HepG2 (cell line): Measurements from ENCODE around the gene KANK3. TPM values are rescaled to one million over a fixed set of nuclear protein-coding genes. Genes with fewer than 3 reads are reported as not detected.

Experiments used
- ATF5 ChIP-seq: sonication (generic); formaldehyde crosslinking; IDR thresholded peaks from 2 replicates; pipeline ENCODE4 v1.4.0; 2020; ENCODE audit warnings: mild to moderate bottlenecking, low read depth, missing genetic modification reagents
- CEBPB ChIP-seq: IDR thresholded peaks from 2 replicates; pipeline ENCODE4 v1.6.1; 2011; ENCODE audit warnings: low read depth, low read length, improper control_type of control experiment, borderline replicate concordance
- FOXA1 ChIP-seq, 2 experiments: fragments of 450-650 bp in 1 of 2; sonication (generic) in 1 of 2; formaldehyde crosslinking in 1 of 2; IDR thresholded peaks; 2 replicates each; pipeline versions ENCODE4 v1.4.0 to v1.6.1; 2016 to 2020; ENCODE audit warnings: missing genetic modification reagents in 1 of 2
- GPN1 ChIP-seq: sonication (generic); formaldehyde crosslinking; IDR thresholded peaks from 2 replicates; pipeline ENCODE4 v1.5.1; 2020; ENCODE audit warnings: missing genetic modification reagents, borderline replicate concordance
- HNRNPK ChIP-seq: fragments of 200-400 bp; formaldehyde crosslinking; IDR thresholded peaks from 2 replicates; pipeline ENCODE4 v1.6.1; 2018; ENCODE audit warnings: low read length, low read depth, moderate library complexity, mild to moderate bottlenecking; ENCODE audit not compliant: poor library complexity, severe bottlenecking
- HOMEZ ChIP-seq: IDR thresholded peaks from 2 replicates; pipeline ENCODE4 v1.6.1; 2016; ENCODE audit warnings: low read depth
- NFE2 ChIP-seq: sonication (generic); formaldehyde crosslinking; IDR thresholded peaks from 2 replicates; pipeline ENCODE4 v1.4.0; 2020; ENCODE audit warnings: missing genetic modification reagents
- POLR2AphosphoS5 ChIP-seq: IDR thresholded peaks from 2 replicates; pipeline ENCODE4 v1.6.1; 2012; ENCODE audit warnings: low read depth, low read length
- THAP9 ChIP-seq: sonication (generic); formaldehyde crosslinking; IDR thresholded peaks from 2 replicates; pipeline ENCODE4; 2020; ENCODE audit warnings: missing genetic modification reagents, mild to moderate bottlenecking, borderline replicate concordance
- USF2 ChIP-seq, 2 experiments: sonication (generic) in 1 of 2; formaldehyde crosslinking in 1 of 2; IDR thresholded peaks; 2 replicates each; pipeline versions ENCODE4 v1.5.1 to v1.6.1; 2011 to 2020; ENCODE audit warnings: borderline replicate concordance in 1 of 2, low read depth in 1 of 2, low read length in 1 of 2, mild to moderate bottlenecking in 1 of 2, missing genetic modification reagents in 1 of 2, moderate library complexity in 1 of 2
- ZBTB46 ChIP-seq: sonication (generic); formaldehyde crosslinking; IDR thresholded peaks from 2 replicates; pipeline ENCODE4 v1.4.0; 2020; ENCODE audit warnings: mild to moderate bottlenecking, missing genetic modification reagents, borderline replicate concordance
- ZNF543 ChIP-seq: sonication (generic); formaldehyde crosslinking; IDR thresholded peaks from 2 replicates; pipeline ENCODE4 v1.4.0; 2020; ENCODE audit warnings: mild to moderate bottlenecking, missing genetic modification reagents
- ZNF687 ChIP-seq: sonication (generic); formaldehyde crosslinking; IDR thresholded peaks from 2 replicates; pipeline ENCODE4 v1.5.1; 2020; ENCODE audit warnings: mild to moderate bottlenecking, missing genetic modification reagents, moderate library complexity
- polyA plus RNA-seq, 8 experiments: library from polyadenylated mRNA; depleted of rRNA in 3 of 8; stranded (reverse) in 7 of 8; unstranded in 1 of 8; fragments of >200 nt; fragmentation: Illumina TruSeq in 4 of 8; extraction: Trizol in 4 of 8; gene quantifications; 2 replicates each; pipeline versions ENCODE4 v1.2.1 to v1.2.3, GENCODE V29; 2011 to 2016; ENCODE audit warnings: low read depth in 4 of 8, missing spikeins in 1 of 8, mixed read lengths in 1 of 8; ENCODE audit not compliant: insufficient read depth in 1 of 8
- total RNA-seq, 5 experiments: library from RNA; depleted of rRNA; stranded (reverse); fragments of >200 nt; fragmentation: Illumina TruSeq; extraction: Trizol; gene quantifications; 2 replicates each; pipeline ENCODE4 v1.2.3, GENCODE V29; 2016; ENCODE audit warnings: low read depth in 1 of 5

Gene KANK3
- total and polyA plus RNA-seq, 2 of the 13 experiments (the other 11 are each of a cell fraction or from before 2014, with no cell fraction given) = 0.15 to 0.20 TPM

- no peak for TF ChIP-seq ATF5 (CRISPR knock-in tag)
- TF ChIP-seq FOXA1 (IDR thresholded peaks at IDR 0.05) = no peak
- no peak for TF ChIP-seq FOXA1 (CRISPR knock-in tag; IDR thresholded peaks at IDR 0.05)
- no peak for TF ChIP-seq HOMEZ (CRISPR knock-in tag)
- TF ChIP-seq THAP9 (CRISPR knock-in tag) = no peak
- TF ChIP-seq ZBTB46 = no peak
- no peak for TF ChIP-seq CEBPB
- TF ChIP-seq ZNF687 = peak; percentile 46; the same call in 1 of the 2 replicates
- 0 out of 2 replicates have a peak, but pooled peaks have one; percentile 6 for TF ChIP-seq POLR2AphosphoS5
- no peak for TF ChIP-seq ZNF543 (CRISPR knock-in tag)
- TF ChIP-seq NFE2 = no peak
- TF ChIP-seq USF2 (IDR thresholded peaks at IDR 0.05; ENCODE audit: low read depth, low read length) = no peak
- no peak for TF ChIP-seq USF2 (CRISPR knock-in tag; IDR thresholded peaks at IDR 0.05; ENCODE audit: borderline replicate concordance)
- TF ChIP-seq GPN1 (CRISPR knock-in tag) = no peak
- no peak for TF ChIP-seq HNRNPK
These were observed 24.4 kb upstream of the KANK3 start (continued) for GRCh38 chr19:8367327-8368001.
